HCT116 (cell line): Measurements from ENCODE around the gene MMP15. TPM values are rescaled to one million over a fixed set of nuclear protein-coding genes. Genes with fewer than 3 reads are reported as not detected.

Experiments
- ATAC-seq: fragments of 200-7000 bp; cut with Tn5 transposase; 2 replicates; pipeline ENCODE4 v1.9.1; 2020; ENCODE audit warnings: mild to moderate bottlenecking, moderate library complexity
- BruUV-seq: library from RNA; stranded (reverse); fragments of 400-500 nt; replicated peaks from 2 replicates; lab custom pipeline; 2021; lab: Mats Ljungman, UMichigan
- CTCF ChIA-PET: fragments of 300-600 bp; sonication (Branson Sonifier 250); formaldehyde crosslinking; loops from one replicate; lab custom pipeline; 2021; ENCODE audit warnings: antibody characterized with exemption; lab: Charles Lee
- POLR2A ChIA-PET: fragments of 300-600, 350-600 bp; sonication (Branson Sonifier 250); formaldehyde crosslinking; loops from one replicate; lab custom pipeline; 2021; ENCODE audit warnings: antibody characterized with exemption; lab: Charles Lee
- RAD21 ChIA-PET, 2 experiments: fragments of 300-600 bp; sonication (Branson Sonifier 250); formaldehyde crosslinking; loops; one replicate each; lab custom pipeline; 2023; ENCODE audit warnings: low total read pairs in 2 of 2; ENCODE audit not compliant: uncharacterized antibody in 2 of 2, unreplicated experiment in 2 of 2, low non-redundant PET in 1 of 2; lab: Charles Lee
- DNase-seq: peaks from one replicate; pipeline ENCODE4 v3.0.0-alpha.2; 2010; ENCODE audit warnings: low read depth, low spot score
- H2AFZ ChIP-seq: fragments of 200-600 bp; shearing (Covaris generic), sonication (generic); 2 replicates; pipeline ENCODE4 v1.6.1; 2017; ENCODE audit warnings: low read depth, mixed run types, mixed read lengths, antibody characterized with exemption, low read length; ENCODE audit not compliant: poor library complexity, severe bottlenecking
- H3K27ac ChIP-seq: 2 replicates; pipeline ENCODE4 v1.5.1; 2012; ENCODE audit warnings: low read depth, low read length
- H3K27me3 ChIP-seq: fragments of 200-600 bp; sonication (generic); 2 replicates; pipeline ENCODE4 v1.6.1; 2016; ENCODE audit warnings: mixed run types, low read length, mixed read lengths; ENCODE audit not compliant: insufficient read depth
- H3K36me3 ChIP-seq, 2 experiments: fragments of 200-500 bp in 1 of 2; fragments of 200-600 bp in 1 of 2; sonication (Bioruptor generic) in 1 of 2; sonication (generic) in 1 of 2; 2 replicates each; pipeline versions ENCODE4 v1.5.1 to v1.6.1; 2014 to 2016; ENCODE audit warnings: low read length in 2 of 2, inconsistent platforms in 1 of 2, mixed read lengths in 1 of 2, mixed run types in 1 of 2; ENCODE audit not compliant: insufficient read depth in 2 of 2, control insufficient read depth in 1 of 2
- H3K4me1 ChIP-seq, 2 experiments: fragments of 200-600 bp in 1 of 2; sonication (generic) in 1 of 2; 2 replicates each; pipeline versions ENCODE4 v1.5.1 to v1.6.1; 2012 to 2017; ENCODE audit warnings: low read length in 2 of 2, inconsistent platforms in 1 of 2, mild to moderate bottlenecking in 1 of 2, mixed read lengths in 1 of 2, mixed run types in 1 of 2, moderate library complexity in 1 of 2; ENCODE audit not compliant: insufficient read depth in 2 of 2, control insufficient read depth in 1 of 2
- H3K4me2 ChIP-seq: fragments of 200-600 bp; sonication (generic); 2 replicates; pipeline ENCODE4 v1.6.1; 2017; ENCODE audit warnings: mixed run types, low read length, mixed read lengths
- H3K4me3 ChIP-seq, 2 experiments: fragments of 200-600 bp in 1 of 2; sonication (generic) in 1 of 2; replicated peaks in 1 of 2; 2 replicates each; pipeline ENCODE4 v1.5.1; 2011 to 2016; ENCODE audit warnings: low read length in 2 of 2, control low read depth in 1 of 2, low read depth in 1 of 2, mild to moderate bottlenecking in 1 of 2, mixed read lengths in 1 of 2, mixed run types in 1 of 2
- H3K79me2 ChIP-seq: fragments of 200-600 bp; sonication (generic); 2 replicates; pipeline ENCODE4 v1.6.1; 2017; ENCODE audit warnings: mild to moderate bottlenecking, mixed run types, low read length, moderate library complexity, mixed read lengths; ENCODE audit not compliant: insufficient read depth
- H3K9ac ChIP-seq: fragments of 200-600 bp; sonication (generic); 2 replicates; pipeline ENCODE4 v1.6.1; 2016; ENCODE audit warnings: low read length, mixed read lengths
- H3K9me2 ChIP-seq: fragments of 200-600 bp; sonication (generic), shearing (Covaris generic); 2 replicates; pipeline ENCODE4 v1.6.1; 2017; ENCODE audit warnings: mixed run types, mild to moderate bottlenecking, moderate library complexity; ENCODE audit not compliant: insufficient read depth
- H3K9me3 ChIP-seq, 2 experiments: fragments of 200-500 bp in 1 of 2; fragments of 200-600 bp in 1 of 2; sonication (Bioruptor generic) in 1 of 2; sonication (generic) in 1 of 2; 2 replicates each; pipeline ENCODE4 v1.6.1; 2014 to 2017; ENCODE audit warnings: low read length in 2 of 2, mixed read lengths in 2 of 2, inconsistent platforms in 1 of 2, low read depth in 1 of 2, mild to moderate bottlenecking in 1 of 2, mixed run types in 1 of 2, moderate library complexity in 1 of 2; ENCODE audit not compliant: control insufficient read depth in 1 of 2, insufficient read depth in 1 of 2
- H4K20me1 ChIP-seq: fragments of 200-600 bp; sonication (generic), shearing (Covaris generic); 2 replicates; pipeline ENCODE4 v1.6.1; 2017; ENCODE audit warnings: mixed run types, mild to moderate bottlenecking, moderate library complexity; ENCODE audit not compliant: insufficient read depth
- CEBPB ChIP-seq: IDR thresholded peaks from 2 replicates; pipeline ENCODE4 v1.6.1; 2012; ENCODE audit warnings: low read depth
- CTCF ChIP-seq, 3 experiments: fragments of 200-600 bp in 1 of 3; sonication (generic) in 1 of 3; IDR thresholded peaks in 2 of 3; conservative IDR thresholded peaks in 1 of 3; 2 replicates each; pipeline ENCODE4 v1.5.1; 2012 to 2017; ENCODE audit warnings: low read depth in 2 of 3, low read length in 2 of 3, antibody characterized with exemption in 1 of 3, borderline replicate concordance in 1 of 3, control low read depth in 1 of 3, mild to moderate bottlenecking in 1 of 3, mixed read lengths in 1 of 3, mixed run types in 1 of 3, moderate library complexity in 1 of 3; ENCODE audit not compliant: insufficient read depth in 1 of 3
- EGR1 ChIP-seq: IDR thresholded peaks from 2 replicates; pipeline ENCODE4 v1.6.1; 2012; ENCODE audit warnings: low read depth
- EZH2phosphoT487 ChIP-seq: fragments of 200-600 bp; IDR thresholded peaks from 2 replicates; pipeline ENCODE4 v1.6.1; 2018; ENCODE audit warnings: antibody characterized with exemption, borderline replicate concordance
- FOSL1 ChIP-seq: IDR thresholded peaks from 2 replicates; pipeline ENCODE4 v1.6.1; 2012; ENCODE audit warnings: low read depth
- JUND ChIP-seq: IDR thresholded peaks from 2 replicates; pipeline ENCODE4 v1.6.1; 2012
- RAD21 ChIP-seq: IDR thresholded peaks from 2 replicates; pipeline ENCODE4 v1.6.1; 2012; ENCODE audit warnings: low read depth, mild to moderate bottlenecking
- REST ChIP-seq: IDR thresholded peaks from 2 replicates; pipeline ENCODE4 v1.6.1; 2012; ENCODE audit warnings: low read depth
- SIN3A ChIP-seq: IDR thresholded peaks from 2 replicates; pipeline ENCODE4 v1.6.1; 2012; ENCODE audit warnings: low read depth
- SP1 ChIP-seq: IDR thresholded peaks from 2 replicates; pipeline ENCODE4 v1.6.1; 2012; ENCODE audit warnings: low read depth
- TCF7L2 ChIP-seq: IDR thresholded peaks from 2 replicates; pipeline ENCODE4 v1.7.0; 2011; ENCODE audit warnings: borderline replicate concordance, inconsistent platforms; ENCODE audit not compliant: insufficient read depth, insufficient read length; ENCODE audit errors: extremely low read depth
- ZBTB33 ChIP-seq: IDR thresholded peaks from 2 replicates; pipeline ENCODE4 v1.6.1; 2011; ENCODE audit warnings: mild to moderate bottlenecking, low read length, moderate library complexity; ENCODE audit not compliant: insufficient replicate concordance; ENCODE audit errors: extremely low read depth
- ZFX ChIP-seq: fragments of 450-650 bp; IDR thresholded peaks from 2 replicates; pipeline ENCODE4 v1.6.1; 2017
- intact Hi-C: fragments of 100-400 bp; cut with micrococcal nuclease; formaldehyde crosslinking; loops from 2 replicates; pipeline ENCODE4 v1.10.0; 2022
- total RNA-seq: library from RNA; stranded (reverse); gene quantifications from one replicate; pipeline ENCODE4 v1.2.1, GENCODE V29; 2021; ENCODE audit not compliant: unreplicated experiment
- TF ChIP-seq, protein P1 (sequence below): IDR thresholded peaks from 2 replicates; pipeline ENCODE4 v1.6.1; 2012

MMP15 gene
- total RNA-seq, 1 experiment from 2014 or later, result 38.5 TPM

GRCh38 chr16:58032710-58033293 is 7.2 kb downstream of the MMP15 start (continued):
- TF ChIP-seq EZH2phosphoT487, result no peak
- TF ChIP-seq SP1, result no peak
- no peak for TF ChIP-seq TCF7L2
- TF ChIP-seq JUND, result no peak
- no peak for TF ChIP-seq EGR1

GRCh38 chr16:58034128-58034685 is 8.7 kb downstream of the MMP15 start:
- Histone ChIP-seq H3K9me3 (no peaks in the 10 kb centered on the region), H3K36me3 (peaks cover 0 to 5% of the 10 kb centered on the region in 2 experiments; a peak in 2 of 4 replicates), H3K27me3 (no peaks in the 10 kb centered on the region), H3K4me1 (peaks cover 0 to 3% of the 10 kb centered on the region in 2 experiments; a peak in 1 of 4 replicates), H3K4me3 (no peak overlapping the region), H2AFZ (no peak overlapping the region), H3K79me2 (peaks cover 14% of the 10 kb centered on the region; the same call in 1 of the 2 replicates), H4K20me1 (no peaks in the 10 kb centered on the region), H3K4me2 (no peak overlapping the region), H3K27ac (no peak overlapping the region), H3K9ac (no peak overlapping the region), H3K9me2 (no peaks in the 10 kb centered on the region)
- ChIA-PET CTCF (interaction anchor here (1.6 kb wide), 1 partner anchor 63 kb away, joined by 4 read pairs; no protein-coding TSS in a partner anchor), RAD21 (interaction anchor here in 1 of 2 experiments (0.6 kb wide), 1 partner anchor 548 kb away, joined by 6 read pairs; no protein-coding TSS in a partner anchor), POLR2A (no interaction called here)
- ATAC-seq (no peak), DNase-seq (no peak)
- intact Hi-C loops, result no loop called here
- no TSS peak for BruUV-seq
- TF ChIP-seq JUND (no peak), RAD21 (no peak), ZBTB33 (no peak), FOSL1 (no peak), EZH2phosphoT487 (no peak), CEBPB (no peak), CTCF (IDR thresholded peaks at IDR 0.05 in 2 of 3, conservative IDR thresholded peaks at IDR 0.05 in 1 of 3; ENCODE audit: borderline replicate concordance in 1 of 3, insufficient read depth in 1 of 3, low read depth in 2 of 3, low read length in 2 of 3) (no peak), SIN3A (no peak), REST (no peak), ZFX (no peak), TCF7L2 (no peak)
- TF ChIP-seq, protein P1, sequence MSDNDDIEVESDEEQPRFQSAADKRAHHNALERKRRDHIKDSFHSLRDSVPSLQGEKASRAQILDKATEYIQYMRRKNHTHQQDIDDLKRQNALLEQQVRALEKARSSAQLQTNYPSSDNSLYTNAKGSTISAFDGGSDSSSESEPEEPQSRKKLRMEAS, result no peak
